Caco-2 (cell line): ENCODE results near the gene VAV2. TPM values are rescaled to one million over a fixed set of nuclear protein-coding genes. Genes with fewer than 3 reads are reported as not detected.

Source experiments
- BruUV-seq: library from RNA; stranded (reverse); fragments of 400-500 nt; replicated peaks from 2 replicates; lab custom pipeline; 2021; lab: Mats Ljungman, UMichigan
- CTCF ChIA-PET: fragments of 300-600 bp; sonication (Branson Sonifier 250); formaldehyde crosslinking; loops from one replicate; lab custom pipeline; 2022; ENCODE audit warnings: antibody characterized with exemption; lab: Charles Lee
- POLR2A ChIA-PET: fragments of 300-600 bp; sonication (Branson Sonifier 250); formaldehyde crosslinking; loops from one replicate; lab custom pipeline; 2022; ENCODE audit warnings: antibody characterized with exemption; lab: Charles Lee
- DNase-seq, 2 experiments: peaks; one replicate each; pipeline versions ENCODE4 v3.0.0 to v3.0.0-alpha.2; 2020 to 2022
- H3K27me3 ChIP-seq: replicated peaks from 2 replicates; pipeline ENCODE4 v1.6.0; 2011; ENCODE audit warnings: low read length; ENCODE audit not compliant: control insufficient read depth, insufficient read depth
- H3K36me3 ChIP-seq: 2 replicates; pipeline ENCODE4 v1.5.1; 2011; ENCODE audit warnings: low read length; ENCODE audit not compliant: control insufficient read depth, insufficient read depth
- H3K4me1 ChIP-seq: fragments of 250-450 bp; sonication (Bioruptor Pico); 2 replicates; pipeline ENCODE4 v1.5.1; 2020; ENCODE audit warnings: mild to moderate bottlenecking
- H3K4me3 ChIP-seq: 2 replicates; pipeline ENCODE4 v1.5.1; 2011; ENCODE audit warnings: low read depth, mild to moderate bottlenecking, control low read depth, low read length
- H3K9me3 ChIP-seq: fragments of 250-450 bp; sonication (Bioruptor Pico); 2 replicates; pipeline ENCODE4 v1.5.1; 2020; ENCODE audit warnings: mild to moderate bottlenecking, moderate library complexity
- H3K27ac Mint-ChIP-seq: one replicate; pipeline ENCODE4 v1.8.0; 2022; ENCODE audit warnings: mixed read lengths; ENCODE audit not compliant: unreplicated experiment
- H3K27me3 Mint-ChIP-seq: one replicate; pipeline ENCODE4 v1.8.0; 2022; ENCODE audit warnings: mixed read lengths; ENCODE audit not compliant: insufficient read depth, unreplicated experiment
- H3K36me3 Mint-ChIP-seq: one replicate; pipeline ENCODE4 v1.8.0; 2022; ENCODE audit warnings: mild to moderate bottlenecking, mixed read lengths; ENCODE audit not compliant: insufficient read depth, unreplicated experiment
- H3K4me1 Mint-ChIP-seq: one replicate; pipeline ENCODE4 v1.8.0; 2022; ENCODE audit warnings: low read depth, mixed read lengths; ENCODE audit not compliant: unreplicated experiment
- H3K4me3 Mint-ChIP-seq: one replicate; pipeline ENCODE4 v1.8.0; 2022; ENCODE audit warnings: mild to moderate bottlenecking, moderate library complexity, mixed read lengths; ENCODE audit not compliant: unreplicated experiment
- H3K9me3 Mint-ChIP-seq: one replicate; pipeline ENCODE4 v1.8.0; 2022; ENCODE audit warnings: mixed read lengths; ENCODE audit not compliant: unreplicated experiment
- intact Hi-C: fragments of 100-400 bp; cut with micrococcal nuclease; formaldehyde crosslinking; loops from one replicate; pipeline ENCODE4 v1.10.0; 2022; ENCODE audit not compliant: unreplicated experiment
- total RNA-seq: library from RNA; stranded (reverse); gene quantifications from 2 replicates; pipeline ENCODE4 v1.2.3, GENCODE V29; 2022
- TF ChIP-seq, protein P1 (sequence below), 2 experiments: fragments of 200-600 bp in 1 of 2; IDR thresholded peaks; 1 replicate in 1 of 2; 2 replicates in 1 of 2; pipeline versions ENCODE4 v1.5.1 to v1.8.0; 2011 to 2022; ENCODE audit warnings: antibody characterized with exemption in 1 of 2, control low read depth in 1 of 2, inconsistent platforms in 1 of 2, low read depth in 1 of 2, low read length in 1 of 2, mild to moderate bottlenecking in 1 of 2, moderate library complexity in 1 of 2; ENCODE audit not compliant: insufficient read depth in 1 of 2, severe bottlenecking in 1 of 2, unreplicated experiment in 1 of 2

The VAV2 gene
- total RNA-seq, 1 experiment from 2014 or later = 55.3 TPM

- H3K9me3 ChIP-seq = no peaks in the 10 kb centered on the region
- POLR2A ChIA-PET = no interaction called here
- BruUV-seq = no TSS peak
- H3K4me3 ChIP-seq = no peak overlapping the region
- 0 out of 2 replicates have a peak, but pooled peaks cover 2% of the 10 kb centered on the region for H3K36me3 ChIP-seq
- CTCF ChIA-PET = no interaction called here
- no peaks in the 10 kb centered on the region for H3K4me1 ChIP-seq
- H3K36me3 Mint-ChIP-seq = peaks cover 44% of the 10 kb centered on the region
- no peaks in the 10 kb centered on the region for H3K4me1 Mint-ChIP-seq
- no peak overlapping the region for H3K27ac Mint-ChIP-seq
- no peak overlapping the region for H3K4me3 Mint-ChIP-seq
- no peaks in the 10 kb centered on the region for H3K27me3 Mint-ChIP-seq
- intact Hi-C loops = no loop called here
- no peaks in the 10 kb centered on the region for H3K9me3 Mint-ChIP-seq
- DNase-seq = no peak
- TF ChIP-seq, protein P1, sequence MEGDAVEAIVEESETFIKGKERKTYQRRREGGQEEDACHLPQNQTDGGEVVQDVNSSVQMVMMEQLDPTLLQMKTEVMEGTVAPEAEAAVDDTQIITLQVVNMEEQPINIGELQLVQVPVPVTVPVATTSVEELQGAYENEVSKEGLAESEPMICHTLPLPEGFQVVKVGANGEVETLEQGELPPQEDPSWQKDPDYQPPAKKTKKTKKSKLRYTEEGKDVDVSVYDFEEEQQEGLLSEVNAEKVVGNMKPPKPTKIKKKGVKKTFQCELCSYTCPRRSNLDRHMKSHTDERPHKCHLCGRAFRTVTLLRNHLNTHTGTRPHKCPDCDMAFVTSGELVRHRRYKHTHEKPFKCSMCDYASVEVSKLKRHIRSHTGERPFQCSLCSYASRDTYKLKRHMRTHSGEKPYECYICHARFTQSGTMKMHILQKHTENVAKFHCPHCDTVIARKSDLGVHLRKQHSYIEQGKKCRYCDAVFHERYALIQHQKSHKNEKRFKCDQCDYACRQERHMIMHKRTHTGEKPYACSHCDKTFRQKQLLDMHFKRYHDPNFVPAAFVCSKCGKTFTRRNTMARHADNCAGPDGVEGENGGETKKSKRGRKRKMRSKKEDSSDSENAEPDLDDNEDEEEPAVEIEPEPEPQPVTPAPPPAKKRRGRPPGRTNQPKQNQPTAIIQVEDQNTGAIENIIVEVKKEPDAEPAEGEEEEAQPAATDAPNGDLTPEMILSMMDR (IDR thresholded peaks at IDR 0.05; ENCODE audit: insufficient read depth in 1 of 2, low read depth in 1 of 2, low read length in 1 of 2, severe bottlenecking in 1 of 2, unreplicated experiment in 1 of 2) = no peak
- H3K27me3 ChIP-seq = no peaks in the 10 kb centered on the region
These were observed 180.7 kb downstream of the VAV2 start for GRCh38 chr9:133811471-133811870.

- Mint-ChIP-seq H3K27ac (no peak overlapping the region), H3K27me3 (no peaks in the 10 kb centered on the region), H3K9me3 (no peaks in the 10 kb centered on the region), H3K4me1 (no peaks in the 10 kb centered on the region), H3K4me3 (no peak overlapping the region), H3K36me3 (peaks cover 45% of the 10 kb centered on the region)
- Histone ChIP-seq H3K4me3 (no peak overlapping the region), H3K27me3 (no peaks in the 10 kb centered on the region), H3K4me1 (no peaks in the 10 kb centered on the region), H3K9me3 (no peaks in the 10 kb centered on the region), H3K36me3 (0 out of 2 replicates have a peak, but pooled peaks cover 2% of the 10 kb centered on the region)
- ChIA-PET POLR2A (no interaction called here), CTCF (no interaction called here)
- TF ChIP-seq, protein P1 (IDR thresholded peaks at IDR 0.05; ENCODE audit: insufficient read depth in 1 of 2, low read depth in 1 of 2, low read length in 1 of 2, severe bottlenecking in 1 of 2, unreplicated experiment in 1 of 2) = no peak
- intact Hi-C loops = no loop called here
- no peak for DNase-seq
- BruUV-seq = no TSS peak
These were observed 181.4 kb downstream of the VAV2 start for GRCh38 chr9:133810556-133811195.

GRCh38 chr9:133809335-133809734, 182.8 kb downstream of the VAV2 start:
- BruUV-seq = no TSS peak

More at GRCh38 chr9:133809335-133809734, 182.8 kb downstream of the VAV2 start:
- intact Hi-C loops = no loop called here
- Histone ChIP-seq H3K4me3 (no peak overlapping the region), H3K9me3 (no peaks in the 10 kb centered on the region), H3K27me3 (no peaks in the 10 kb centered on the region), H3K4me1 (no peaks in the 10 kb centered on the region), H3K36me3 (0 out of 2 replicates have a peak, but pooled peaks cover 2% of the 10 kb centered on the region)
- DNase-seq = no peak
- no peaks in the 10 kb centered on the region for H3K4me1 Mint-ChIP-seq
- ChIA-PET CTCF (no interaction called here), POLR2A (no interaction called here)
- H3K9me3 Mint-ChIP-seq = no peaks in the 10 kb centered on the region
- peaks cover 51% of the 10 kb centered on the region for H3K36me3 Mint-ChIP-seq
- no peak overlapping the region for H3K27ac Mint-ChIP-seq
- TF ChIP-seq, protein P1 (IDR thresholded peaks at IDR 0.05; ENCODE audit: insufficient read depth in 1 of 2, low read depth in 1 of 2, low read length in 1 of 2, severe bottlenecking in 1 of 2, unreplicated experiment in 1 of 2) = no peak
- no peak overlapping the region for H3K4me3 Mint-ChIP-seq
- H3K27me3 Mint-ChIP-seq = no peaks in the 10 kb centered on the region
